GM18868 (cell line): ENCODE data around the gene TANGO2.

ENCODE experiments used
- ATAC-seq: cut with Tn5 transposase; IDR thresholded peaks from one replicate; pipeline ENCODE4 v1.9.1; 2021; ENCODE audit warnings: mild to moderate bottlenecking, moderate library complexity; ENCODE audit not compliant: unreplicated experiment

The TANGO2 gene

GRCh38 chr22:20024650-20025397, 3.9 kb downstream of the TANGO2 start:
- ATAC-seq, result no peak

- ATAC-seq, result no peak
Observed at GRCh38 chr22:20025401-20026203, 4.7 kb downstream of the TANGO2 start.

- no peak for ATAC-seq
Observed at GRCh38 chr22:20026204-20026908, 5.4 kb downstream of the TANGO2 start.

DNA sequence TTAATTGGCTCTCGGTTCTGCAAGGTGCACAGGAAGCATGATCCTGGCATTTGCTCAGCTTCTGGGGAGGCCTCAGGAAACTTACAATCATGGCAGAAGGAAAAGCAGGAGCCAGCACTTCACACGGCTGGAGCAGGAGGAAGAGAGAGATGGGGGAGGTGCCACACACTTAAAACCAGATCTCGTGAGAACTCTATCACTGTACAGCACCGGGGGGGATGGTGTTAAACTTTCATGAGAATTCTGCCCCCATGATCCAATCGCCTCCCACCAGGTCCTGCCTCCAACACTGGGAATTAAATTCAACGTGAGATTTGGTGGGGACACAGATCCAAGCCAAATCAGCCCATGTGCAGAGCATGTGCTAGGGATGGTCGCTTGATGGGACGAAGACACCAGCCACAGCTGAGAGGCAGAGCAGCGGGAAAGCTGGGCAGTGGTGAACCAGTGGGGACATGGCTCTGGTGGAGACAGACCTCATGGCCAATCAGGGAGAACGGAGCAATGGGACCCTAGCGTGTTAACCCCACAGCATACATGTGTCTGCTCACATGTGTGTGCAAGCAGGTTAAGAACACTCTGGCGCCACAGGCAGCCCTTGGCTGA, 6.2 kb downstream of the TANGO2 start:
- no peak for ATAC-seq

DNA sequence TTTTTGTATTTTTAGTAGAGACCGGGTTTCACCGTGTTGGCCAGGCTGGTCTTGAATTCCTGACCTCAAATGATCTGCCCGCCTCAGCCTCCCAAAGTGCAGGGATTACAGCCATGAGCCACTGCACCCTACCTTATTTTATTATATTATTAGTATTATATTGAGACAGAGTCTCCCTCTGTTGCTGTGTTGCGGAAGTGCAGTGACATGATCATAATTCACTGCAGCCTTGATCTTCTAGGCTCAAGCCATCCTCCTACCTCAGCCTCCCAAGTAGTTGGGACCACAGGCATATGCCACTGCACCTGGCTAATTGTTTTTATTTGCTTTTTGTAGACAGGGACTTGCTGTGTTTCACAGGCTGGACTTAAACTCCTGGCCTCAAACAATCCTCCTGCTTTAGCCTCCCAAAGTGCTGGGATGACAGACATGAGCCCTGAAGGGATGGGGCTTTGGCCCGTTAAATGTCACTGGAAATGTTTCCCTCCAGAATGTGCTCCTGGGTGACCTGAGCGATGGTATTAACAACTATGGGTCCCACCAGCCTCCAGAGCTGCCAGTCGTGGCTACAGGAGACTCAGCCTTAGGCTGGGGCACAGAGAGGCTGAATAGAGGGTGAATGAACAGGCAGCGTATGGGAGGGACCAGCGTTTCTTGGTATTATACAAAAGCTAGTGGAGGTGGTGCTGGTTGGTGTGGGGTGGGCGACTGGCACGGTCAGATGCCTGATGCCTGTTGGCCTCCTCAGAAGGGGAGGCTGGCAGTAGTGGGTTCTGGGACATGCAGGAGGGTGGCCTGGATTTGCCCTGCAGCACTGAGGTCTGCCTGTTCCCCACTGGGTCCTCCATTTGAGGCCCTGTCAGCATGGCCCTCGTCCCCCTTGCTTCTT, 7.3 kb downstream of the TANGO2 start:
- ATAC-seq, result no peak

- ATAC-seq, result no peak
Observed at GRCh38 chr22:20028855-20029549, 8.1 kb downstream of the TANGO2 start.

GRCh38 chr22:20029550-20030225, 8.8 kb downstream of the TANGO2 start:
- ATAC-seq, result no peak

DNA sequence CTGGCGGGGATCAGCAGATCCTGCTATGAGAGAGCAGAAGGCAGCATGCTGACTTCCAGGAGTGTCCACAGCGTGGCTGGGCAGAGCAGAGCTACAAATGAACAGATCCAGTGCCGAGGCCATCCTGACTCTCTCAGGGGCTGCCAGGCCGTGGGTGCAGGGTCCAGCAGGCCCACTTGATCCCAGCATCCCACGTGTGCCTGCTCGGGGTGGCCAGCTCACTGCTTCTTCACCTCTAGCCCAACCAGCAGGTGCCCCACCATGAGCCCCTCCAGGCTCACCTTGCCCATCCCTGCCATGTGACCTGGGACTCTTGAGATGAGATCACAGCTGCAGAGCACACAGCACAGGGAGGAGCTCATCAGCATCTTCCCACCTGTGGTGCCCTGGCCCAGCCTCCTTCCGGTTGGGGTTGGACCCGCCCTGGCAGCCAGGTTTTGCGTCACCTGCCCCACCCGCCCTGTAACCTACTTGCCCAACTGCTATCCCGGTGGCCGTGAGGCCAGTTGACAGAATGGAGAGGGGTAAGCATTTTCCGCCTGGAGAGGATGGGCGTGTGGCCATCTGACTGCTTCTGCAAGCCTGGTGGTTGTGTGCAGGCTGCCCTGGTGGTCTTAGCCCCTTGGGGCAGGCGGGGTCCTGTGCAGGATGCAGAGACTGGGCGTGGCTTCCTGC, 11.0 kb downstream of the TANGO2 start:
- ATAC-seq, result no peak

- ATAC-seq, result no peak
Observed at GRCh38 chr22:20032407-20032991, 11.6 kb downstream of the TANGO2 start.

- ATAC-seq, result no peak
Observed at GRCh38 chr22:20033045-20033706, 12.3 kb downstream of the TANGO2 start.

DNA sequence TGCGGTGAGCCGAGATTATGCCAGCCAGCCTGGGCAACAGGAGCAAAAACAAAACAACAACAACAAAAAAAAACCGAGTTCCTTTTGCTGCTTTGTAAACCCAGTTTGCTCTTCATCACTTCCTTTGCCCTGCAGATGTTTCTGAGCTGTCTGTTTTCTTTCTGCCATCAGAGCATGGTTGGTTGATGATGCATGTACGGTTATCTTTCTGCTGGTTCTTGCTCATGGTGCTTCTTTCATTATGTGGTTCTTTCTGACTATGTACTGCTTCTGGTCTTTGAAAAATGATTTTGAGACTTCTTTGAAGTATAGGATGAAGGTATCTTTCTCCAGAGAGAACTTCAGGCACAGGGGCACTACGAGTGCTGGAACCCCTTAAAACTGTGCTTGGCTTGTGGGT, 13.2 kb downstream of the TANGO2 start:
- no peak for ATAC-seq

DNA sequence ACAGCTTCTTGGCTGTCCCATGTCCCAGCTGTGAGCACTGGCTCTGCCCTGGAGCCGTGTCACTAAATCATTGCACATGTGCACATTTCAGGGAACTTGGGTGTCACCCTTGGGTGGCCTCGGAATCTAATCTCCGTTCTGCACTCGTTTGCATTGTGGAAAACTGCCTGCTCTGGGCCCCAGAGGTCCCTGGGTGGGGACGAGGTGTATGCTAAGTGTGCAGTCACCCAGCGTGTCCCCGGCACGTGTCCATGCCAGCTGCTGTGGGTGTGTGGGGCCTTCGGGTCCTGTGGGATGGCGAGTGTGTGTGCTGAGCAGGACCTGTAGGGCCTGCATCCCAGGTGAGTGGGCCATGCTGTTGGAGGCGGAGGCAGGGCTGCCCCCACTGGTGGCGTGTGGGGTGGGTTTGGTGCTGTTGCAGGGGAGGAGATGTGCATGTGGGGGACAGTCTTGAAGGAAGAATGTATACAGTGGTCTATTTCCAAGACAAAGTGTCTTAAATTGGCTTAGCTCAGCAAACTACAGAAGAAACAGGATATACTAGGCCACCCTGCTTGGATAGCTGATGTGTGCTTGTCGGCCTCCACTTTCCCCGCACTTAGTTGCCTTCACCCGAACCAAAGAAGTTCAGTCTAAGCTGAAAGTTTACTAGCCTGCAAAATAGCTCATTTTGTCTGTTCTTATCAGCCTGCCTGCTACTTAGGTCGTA, 14.6 kb downstream of the TANGO2 start:
- ATAC-seq, result no peak

DNA sequence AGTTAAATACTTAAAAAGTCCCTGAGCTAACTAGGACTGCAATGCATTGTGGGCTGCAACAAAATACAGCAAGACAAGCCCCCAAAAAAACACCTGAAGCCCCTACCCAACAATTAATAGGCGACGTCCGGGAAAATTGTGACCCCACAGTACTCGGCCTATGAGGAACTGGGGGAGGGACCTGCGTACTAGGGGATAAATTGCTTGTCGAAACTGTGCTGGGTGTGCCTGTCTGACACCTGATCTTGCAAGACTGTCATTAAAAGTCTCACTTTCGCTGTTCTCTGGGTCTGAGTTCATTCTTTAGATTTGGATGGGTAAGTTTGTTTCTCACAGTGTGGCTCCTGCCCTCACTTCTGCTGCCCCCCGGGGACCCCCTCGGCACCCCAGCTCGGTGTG, 15.2 kb downstream of the TANGO2 start:
- ATAC-seq, result no peak

DNA sequence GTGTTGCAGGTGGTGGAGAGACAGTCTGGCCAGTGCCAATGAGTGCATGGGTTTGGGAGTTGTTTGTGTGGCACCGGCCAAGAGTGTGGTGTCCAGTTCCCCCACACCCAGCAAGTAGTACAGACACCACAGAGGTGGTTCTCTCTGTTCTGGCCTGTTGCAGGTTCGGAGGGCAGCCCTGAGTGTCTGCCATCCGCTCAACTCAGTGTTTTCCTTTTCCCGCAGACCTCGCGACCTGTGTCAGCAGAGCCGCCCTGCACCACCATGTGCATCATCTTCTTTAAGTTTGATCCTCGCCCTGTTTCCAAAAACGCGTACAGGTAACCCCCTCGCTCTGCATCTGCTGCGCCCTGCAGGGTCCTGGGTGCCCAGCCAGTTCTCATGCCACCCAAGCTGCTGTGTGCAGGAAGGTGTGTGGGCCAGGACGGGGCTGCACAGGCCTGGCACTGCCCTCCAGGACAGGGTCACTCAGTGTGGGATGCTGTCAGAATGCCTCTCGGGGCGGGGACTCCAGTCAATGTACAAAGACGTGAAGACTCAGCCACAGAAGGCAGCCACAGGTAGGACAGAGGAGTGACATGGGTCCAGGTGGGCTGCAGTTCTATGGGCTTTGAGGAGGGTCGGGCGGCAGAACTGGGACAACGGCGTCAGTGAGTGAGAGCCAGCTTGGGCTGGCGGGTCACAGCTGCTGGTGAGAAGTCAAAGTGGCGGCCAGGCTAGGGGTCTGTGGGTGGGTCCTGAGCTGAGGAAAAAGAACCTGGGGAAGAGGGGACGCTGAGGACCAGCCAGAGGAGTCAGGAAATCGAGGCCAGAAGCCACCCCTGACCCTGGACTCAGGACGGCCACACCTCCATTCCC, 15.9 kb downstream of the TANGO2 start:
- ATAC-seq, result no peak

DNA sequence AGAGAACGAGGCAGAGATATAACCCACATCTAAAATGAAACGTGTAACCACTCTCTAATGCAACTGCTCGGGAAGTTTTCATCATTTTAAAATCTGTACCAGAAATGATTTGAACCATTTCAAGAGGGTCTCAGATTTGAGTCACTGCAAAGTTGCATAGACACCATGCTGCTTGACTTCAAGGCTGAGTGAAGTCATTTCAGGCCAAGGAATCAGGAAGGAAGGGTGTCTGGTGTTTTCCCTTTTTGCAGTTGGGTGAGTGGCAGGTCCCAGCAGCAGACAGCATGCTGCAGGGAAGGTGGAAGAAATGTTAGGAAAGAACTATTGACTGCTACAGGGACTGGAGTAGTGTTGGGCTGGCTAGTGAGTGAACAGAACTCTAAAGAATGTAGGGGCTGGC, 16.5 kb downstream of the TANGO2 start:
- ATAC-seq, result no peak

GRCh38 chr22:20038574-20038973, 17.7 kb downstream of the TANGO2 start:
- no peak for ATAC-seq
